ENCODE measurements around the gene CHGA. TPM values are rescaled to one million over a fixed set of nuclear protein-coding genes. Genes with fewer than 3 reads are reported as not detected.

Gene CHGA
- total RNA-seq, 1 donor = not detected

DNA sequence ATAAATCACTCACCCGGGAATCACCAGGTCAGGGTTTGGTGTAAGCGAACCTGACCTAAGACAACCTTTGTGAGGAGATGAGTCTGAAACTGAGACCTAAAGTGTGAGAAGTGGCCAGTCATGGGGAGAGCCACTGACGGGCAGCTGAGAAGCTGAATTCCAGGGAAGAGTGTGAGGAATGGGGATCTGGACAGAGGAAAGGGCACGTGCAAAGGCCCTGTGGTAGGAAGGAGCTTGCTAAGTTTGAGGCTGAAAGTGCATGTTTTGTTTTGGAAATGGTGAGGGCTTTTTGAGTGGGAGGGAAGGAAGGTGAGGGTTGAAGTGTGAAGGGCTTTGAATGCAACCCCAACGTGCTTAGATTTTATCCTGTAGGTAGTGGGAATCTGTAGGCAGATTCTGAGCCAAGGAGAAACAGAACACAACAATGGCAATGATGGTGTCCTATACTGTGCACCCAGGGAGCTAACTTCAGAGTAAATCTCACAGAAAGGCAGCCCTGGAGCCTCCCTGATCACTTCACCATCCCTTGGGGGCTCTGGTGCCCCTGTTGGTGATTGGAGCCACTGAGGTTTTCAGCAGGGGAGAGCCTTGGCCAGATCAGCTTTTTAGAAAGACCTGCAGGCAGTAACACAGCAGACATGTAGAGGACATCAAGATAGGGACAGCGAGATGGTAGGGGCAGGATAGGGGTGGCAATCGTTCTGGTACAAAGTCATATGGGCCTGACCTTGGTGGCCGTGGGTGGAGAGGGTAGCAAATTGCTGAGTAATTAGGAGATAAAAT lies 37.5 kb upstream of the CHGA start:
- Histone ChIP-seq H3K4me2 (ENCODE audit: insufficient read depth, low read length) (no peak overlapping the region), H3K27me3 (ENCODE audit: insufficient read depth, low read length) (peaks cover 16% of the 10 kb centered on the region), H3K36me3 (ENCODE audit: insufficient read depth, low read length) (no peaks in the 10 kb centered on the region), H3K79me2 (ENCODE audit: insufficient read depth, low read length) (no peaks in the 10 kb centered on the region), H3K4me3 (ENCODE audit: insufficient read depth, low read length) (no peak overlapping the region), H3K9me3 (ENCODE audit: low read depth, low read length) (no peaks in the 10 kb centered on the region), H3K4me1 (ENCODE audit: insufficient read depth, low read length) (no peaks in the 10 kb centered on the region), H4K20me1 (ENCODE audit: insufficient read depth, low read length) (no peaks in the 10 kb centered on the region), H2AFZ (ENCODE audit: low read length) (no peak overlapping the region), H3K27ac (ENCODE audit: low read depth, low read length) (no peak overlapping the region)
- no peak for DNase-seq (ENCODE audit: insufficient read length, low spot score, missing footprints)
- TF ChIP-seq, protein P1, sequence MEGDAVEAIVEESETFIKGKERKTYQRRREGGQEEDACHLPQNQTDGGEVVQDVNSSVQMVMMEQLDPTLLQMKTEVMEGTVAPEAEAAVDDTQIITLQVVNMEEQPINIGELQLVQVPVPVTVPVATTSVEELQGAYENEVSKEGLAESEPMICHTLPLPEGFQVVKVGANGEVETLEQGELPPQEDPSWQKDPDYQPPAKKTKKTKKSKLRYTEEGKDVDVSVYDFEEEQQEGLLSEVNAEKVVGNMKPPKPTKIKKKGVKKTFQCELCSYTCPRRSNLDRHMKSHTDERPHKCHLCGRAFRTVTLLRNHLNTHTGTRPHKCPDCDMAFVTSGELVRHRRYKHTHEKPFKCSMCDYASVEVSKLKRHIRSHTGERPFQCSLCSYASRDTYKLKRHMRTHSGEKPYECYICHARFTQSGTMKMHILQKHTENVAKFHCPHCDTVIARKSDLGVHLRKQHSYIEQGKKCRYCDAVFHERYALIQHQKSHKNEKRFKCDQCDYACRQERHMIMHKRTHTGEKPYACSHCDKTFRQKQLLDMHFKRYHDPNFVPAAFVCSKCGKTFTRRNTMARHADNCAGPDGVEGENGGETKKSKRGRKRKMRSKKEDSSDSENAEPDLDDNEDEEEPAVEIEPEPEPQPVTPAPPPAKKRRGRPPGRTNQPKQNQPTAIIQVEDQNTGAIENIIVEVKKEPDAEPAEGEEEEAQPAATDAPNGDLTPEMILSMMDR (IDR thresholded peaks at IDR 0.05; ENCODE audit: extremely low read depth, low read depth, low read length) = no peak

DNA sequence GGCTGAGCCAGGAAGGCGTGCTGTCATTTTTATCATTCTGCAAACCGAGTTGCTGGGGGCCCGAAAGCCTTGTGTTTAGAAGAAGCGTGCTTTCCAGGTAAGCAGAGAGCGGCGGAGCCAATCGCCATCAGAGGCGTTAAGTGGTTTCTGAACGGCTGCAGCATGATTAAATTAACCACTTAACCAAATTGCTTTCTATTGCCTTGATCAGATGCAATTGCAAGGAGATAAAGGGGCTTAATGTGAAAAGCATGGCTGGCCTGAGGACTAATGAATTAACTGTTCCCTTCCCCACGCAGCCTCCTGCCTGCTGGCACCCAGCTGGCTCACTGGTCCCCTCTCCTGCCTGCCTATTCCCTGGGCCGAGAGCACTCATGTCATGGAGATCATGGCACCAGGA lies 36.6 kb upstream of the CHGA start:
- no peak for DNase-seq (ENCODE audit: insufficient read length, low spot score, missing footprints)
- Histone ChIP-seq H4K20me1 (ENCODE audit: insufficient read depth, low read length) (no peaks in the 10 kb centered on the region), H3K27ac (ENCODE audit: low read depth, low read length) (no peak overlapping the region), H3K4me2 (ENCODE audit: insufficient read depth, low read length) (no peak overlapping the region), H3K4me1 (ENCODE audit: insufficient read depth, low read length) (no peaks in the 10 kb centered on the region), H3K4me3 (ENCODE audit: insufficient read depth, low read length) (no peak overlapping the region), H3K9me3 (ENCODE audit: low read depth, low read length) (no peaks in the 10 kb centered on the region), H3K36me3 (ENCODE audit: insufficient read depth, low read length) (no peaks in the 10 kb centered on the region), H2AFZ (ENCODE audit: low read length) (no peak overlapping the region), H3K79me2 (ENCODE audit: insufficient read depth, low read length) (no peaks in the 10 kb centered on the region), H3K27me3 (ENCODE audit: insufficient read depth, low read length) (peaks cover 12% of the 10 kb centered on the region)
- TF ChIP-seq, protein P1 (IDR thresholded peaks at IDR 0.05; ENCODE audit: extremely low read depth, low read depth, low read length) = no peak

DNA sequence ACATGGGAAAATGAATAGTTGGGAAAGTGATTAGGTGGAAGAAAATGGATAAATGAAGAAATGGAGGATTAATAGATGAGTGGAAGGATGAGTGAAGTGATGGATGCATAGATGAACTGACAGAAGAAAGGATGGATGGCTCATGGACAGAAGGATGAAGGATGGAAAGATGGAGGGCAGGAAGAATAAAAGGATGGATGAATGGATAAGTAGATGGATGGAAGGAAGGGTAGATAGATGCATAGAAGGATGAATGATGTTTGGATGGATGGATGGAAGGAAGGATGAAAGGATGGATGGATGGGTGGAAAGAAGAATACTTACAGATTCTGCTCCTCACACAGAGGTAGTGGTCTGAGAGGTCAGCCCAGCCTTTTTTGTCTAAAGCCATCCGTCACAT lies 35.8 kb upstream of the CHGA start:
- Histone ChIP-seq H3K79me2 (ENCODE audit: insufficient read depth, low read length) (no peaks in the 10 kb centered on the region), H3K27ac (ENCODE audit: low read depth, low read length) (no peak overlapping the region), H4K20me1 (ENCODE audit: insufficient read depth, low read length) (no peaks in the 10 kb centered on the region), H3K4me1 (ENCODE audit: insufficient read depth, low read length) (no peaks in the 10 kb centered on the region), H3K27me3 (ENCODE audit: insufficient read depth, low read length) (peaks cover 12% of the 10 kb centered on the region), H3K36me3 (ENCODE audit: insufficient read depth, low read length) (no peaks in the 10 kb centered on the region), H3K4me3 (ENCODE audit: insufficient read depth, low read length) (no peak overlapping the region), H2AFZ (ENCODE audit: low read length) (no peak overlapping the region), H3K9me3 (ENCODE audit: low read depth, low read length) (no peaks in the 10 kb centered on the region), H3K4me2 (ENCODE audit: insufficient read depth, low read length) (no peak overlapping the region)
- no peak for DNase-seq (ENCODE audit: insufficient read length, low spot score, missing footprints)
- TF ChIP-seq, protein P1 (IDR thresholded peaks at IDR 0.05; ENCODE audit: extremely low read depth, low read depth, low read length) = no peak

DNA sequence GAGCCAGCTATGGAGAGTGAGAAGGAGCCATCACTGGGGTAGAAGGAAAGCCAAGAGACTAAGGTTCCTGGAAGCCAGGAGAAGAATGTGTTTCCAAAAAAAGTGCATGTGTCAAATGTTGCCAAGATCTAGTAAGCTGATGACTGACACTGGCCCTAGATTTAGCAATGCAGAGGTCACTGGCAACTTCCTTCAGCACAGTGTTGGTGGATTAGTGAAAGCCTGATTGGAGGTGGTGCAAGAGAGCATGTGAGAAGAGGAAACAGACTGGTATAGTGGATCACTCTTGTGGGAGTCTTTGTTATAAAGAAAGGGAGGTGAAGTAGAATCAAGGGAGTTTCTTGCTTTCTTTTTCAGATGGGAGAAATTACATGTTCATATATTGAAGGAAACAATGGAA lies 34.1 kb upstream of the CHGA start:
- Histone ChIP-seq H3K4me3 (ENCODE audit: insufficient read depth, low read length) (no peak overlapping the region), H3K36me3 (ENCODE audit: insufficient read depth, low read length) (no peaks in the 10 kb centered on the region), H3K4me2 (ENCODE audit: insufficient read depth, low read length) (no peak overlapping the region), H4K20me1 (ENCODE audit: insufficient read depth, low read length) (no peaks in the 10 kb centered on the region), H3K4me1 (ENCODE audit: insufficient read depth, low read length) (no peaks in the 10 kb centered on the region), H3K79me2 (ENCODE audit: insufficient read depth, low read length) (no peaks in the 10 kb centered on the region), H2AFZ (ENCODE audit: low read length) (no peak overlapping the region), H3K27ac (ENCODE audit: low read depth, low read length) (no peak overlapping the region), H3K9me3 (ENCODE audit: low read depth, low read length) (no peaks in the 10 kb centered on the region), H3K27me3 (ENCODE audit: insufficient read depth, low read length) (peaks cover 12% of the 10 kb centered on the region)
- no peak for DNase-seq (ENCODE audit: insufficient read length, low spot score, missing footprints)
- TF ChIP-seq, protein P1 (IDR thresholded peaks at IDR 0.05; ENCODE audit: extremely low read depth, low read depth, low read length) = no peak

Measured in osteoblast (primary cell).